Measurements from ENCODE around the gene SLC22A4.
A peak's percentile ranks its signal among the peaks of the same experiment; 100 is the strongest.

SLC22A4 gene

GRCh38 chr5:132262882-132263547 lies 31.2 kb upstream of the SLC22A4 start:
- no peak for DNase-seq

GRCh38 chr5:132263548-132264261 lies 30.5 kb upstream of the SLC22A4 start:
- DNase-seq: no peak

GRCh38 chr5:132264546-132265335 lies 29.5 kb upstream of the SLC22A4 start:
- no peak for DNase-seq

- DNase-seq: no peak
These were observed 28.7 kb upstream of the SLC22A4 start for GRCh38 chr5:132265336-132266030.

GRCh38 chr5:132266031-132266835 lies 28.0 kb upstream of the SLC22A4 start:
- DNase-seq: no peak

- no peak for DNase-seq
These were observed 27.4 kb upstream of the SLC22A4 start for GRCh38 chr5:132266836-132267160.

GRCh38 chr5:132267166-132267739 lies 26.9 kb upstream of the SLC22A4 start:
- DNase-seq: no peak

GRCh38 chr5:132267931-132268768 lies 26.0 kb upstream of the SLC22A4 start:
- DNase-seq: no peak

- DNase-seq: no peak
These were observed 25.2 kb upstream of the SLC22A4 start for GRCh38 chr5:132268769-132269551.

- DNase-seq: no peak
These were observed 24.4 kb upstream of the SLC22A4 start for GRCh38 chr5:132269635-132270334.

- no peak for DNase-seq
These were observed 23.9 kb upstream of the SLC22A4 start for GRCh38 chr5:132270335-132270665.

- no peak for DNase-seq
These were observed 23.5 kb upstream of the SLC22A4 start for GRCh38 chr5:132270706-132271105.

GRCh38 chr5:132271251-132272246 lies 22.6 kb upstream of the SLC22A4 start:
- peak; percentile 45 for DNase-seq

GRCh38 chr5:132272311-132273210 lies 21.6 kb upstream of the SLC22A4 start:
- peak; percentile 78 for DNase-seq

GRCh38 chr5:132273631-132274030 lies 20.6 kb upstream of the SLC22A4 start:
- no peak for DNase-seq

GRCh38 chr5:132274050-132274792 lies 20.0 kb upstream of the SLC22A4 start:
- DNase-seq: no peak
